T-helper 2 cell treated with Interferon-gamma antibody and Interleukin-4, amounts not matched to agents 5 μg/mL and 100 μg/mL, for 36 hours (primary cell): ENCODE data around the gene DDHD1.

Experiments
- DNase-seq: peaks from one replicate; pipeline ENCODE4 v3.0.0; 2021; ENCODE audit warnings: low spot score
- H3K27ac Mint-ChIP-seq: one replicate; pipeline ENCODE4 v1.8.0; 2021; ENCODE audit warnings: mild to moderate bottlenecking, mixed read lengths
- H3K27me3 Mint-ChIP-seq: one replicate; pipeline ENCODE4 v1.8.0; 2021; ENCODE audit warnings: low read depth, mixed read lengths
- H3K36me3 Mint-ChIP-seq: one replicate; pipeline ENCODE4 v1.8.0; 2021; ENCODE audit warnings: low read depth, mixed read lengths
- H3K4me1 Mint-ChIP-seq: one replicate; pipeline ENCODE4 v1.8.0; 2021; ENCODE audit warnings: low read depth, mixed read lengths
- H3K4me3 Mint-ChIP-seq: one replicate; pipeline ENCODE4 v1.8.0; 2022; ENCODE audit warnings: mild to moderate bottlenecking, moderate library complexity, mixed read lengths
- H3K9me3 Mint-ChIP-seq: one replicate; pipeline ENCODE4 v1.8.0; 2021; ENCODE audit warnings: mixed read lengths

Gene DDHD1

GRCh38 chr14:53174918-53175317 is 21.8 kb upstream of the DDHD1 start:
- Mint-ChIP-seq H3K27ac (no peak overlapping the region), H3K4me3 (no peak overlapping the region), H3K36me3 (no peaks in the 10 kb centered on the region), H3K9me3 (no peaks in the 10 kb centered on the region), H3K4me1 (peaks cover 2% of the 10 kb centered on the region), H3K27me3 (no peaks in the 10 kb centered on the region)
- no peak for DNase-seq

GRCh38 chr14:53168786-53169185 is 15.7 kb upstream of the DDHD1 start:
- Mint-ChIP-seq H3K27ac (no peak overlapping the region), H3K36me3 (peaks cover 2% of the 10 kb centered on the region), H3K27me3 (no peaks in the 10 kb centered on the region)

GRCh38 chr14:53167602-53168328 is 14.6 kb upstream of the DDHD1 start:
- Mint-ChIP-seq H3K36me3 (peaks cover 5% of the 10 kb centered on the region), H3K27ac (no peak overlapping the region), H3K27me3 (no peaks in the 10 kb centered on the region), H3K4me3 (no peak overlapping the region), H3K4me1 (peaks cover 6% of the 10 kb centered on the region), H3K9me3 (peaks cover 3% of the 10 kb centered on the region)
- no peak for DNase-seq

More at GRCh38 chr14:53168786-53169185, 15.7 kb upstream of the DDHD1 start:
- Mint-ChIP-seq H3K4me1 (peaks cover 6% of the 10 kb centered on the region), H3K9me3 (no peaks in the 10 kb centered on the region), H3K4me3 (no peak overlapping the region)
- DNase-seq, result no peak

GRCh38 chr14:53161758-53162435 is 8.8 kb upstream of the DDHD1 start:
- H3K27me3 Mint-ChIP-seq, result no peaks in the 10 kb centered on the region
- DNase-seq, result no peak
- H3K4me3 Mint-ChIP-seq, result no peak overlapping the region
- H3K4me1 Mint-ChIP-seq, result peaks cover 8% of the 10 kb centered on the region
- H3K27ac Mint-ChIP-seq, result no peak overlapping the region
- H3K9me3 Mint-ChIP-seq, result peaks cover 3% of the 10 kb centered on the region
- peaks cover 5% of the 10 kb centered on the region for H3K36me3 Mint-ChIP-seq

- Mint-ChIP-seq H3K36me3 (peaks cover 13% of the 10 kb centered on the region), H3K9me3 (no peaks in the 10 kb centered on the region), H3K27ac (no peak overlapping the region), H3K4me1 (peaks cover 17% of the 10 kb centered on the region), H3K4me3 (no peak overlapping the region), H3K27me3 (no peaks in the 10 kb centered on the region)
- no peak for DNase-seq
Measured at GRCh38 chr14:53156238-53156637, 3.1 kb upstream of the DDHD1 start.

- DNase-seq, result no peak
- peaks cover 31% of the 10 kb centered on the region for H3K4me1 Mint-ChIP-seq
- no peaks in the 10 kb centered on the region for H3K27me3 Mint-ChIP-seq
Measured at GRCh38 chr14:53153702-53154112, 584 bp upstream of the DDHD1 start.

GRCh38 chr14:53152184-53152886 is 788 bp downstream of the DDHD1 start:
- Mint-ChIP-seq H3K36me3 (peaks cover 26% of the 10 kb centered on the region), H3K9me3 (no peaks in the 10 kb centered on the region), H3K27me3 (no peaks in the 10 kb centered on the region), H3K27ac (peak overlapping the region; percentile 99), H3K4me1 (peaks cover 44% of the 10 kb centered on the region), H3K4me3 (peak overlapping the region; percentile 99)
- DNase-seq, result peak; percentile 67

More at GRCh38 chr14:53153702-53154112, 584 bp upstream of the DDHD1 start:
- H3K27ac Mint-ChIP-seq, result peak overlapping the region; percentile 99
- H3K4me3 Mint-ChIP-seq, result peak overlapping the region; percentile 92
- H3K36me3 Mint-ChIP-seq, result peaks cover 23% of the 10 kb centered on the region
- no peaks in the 10 kb centered on the region for H3K9me3 Mint-ChIP-seq

- no peak for DNase-seq
- Mint-ChIP-seq H3K27ac (peak overlapping the region; percentile 99), H3K4me1 (peaks cover 50% of the 10 kb centered on the region), H3K4me3 (peak overlapping the region; percentile 99), H3K27me3 (no peaks in the 10 kb centered on the region), H3K36me3 (peaks cover 29% of the 10 kb centered on the region), H3K9me3 (no peaks in the 10 kb centered on the region)
Measured at GRCh38 chr14:53151523-53152183, 1.5 kb downstream of the DDHD1 start.

GRCh38 chr14:53149668-53150316 is 3.3 kb downstream of the DDHD1 start:
- Mint-ChIP-seq H3K36me3 (peaks cover 33% of the 10 kb centered on the region), H3K27ac (peak overlapping the region; percentile 46), H3K4me3 (peak overlapping the region; percentile 99), H3K4me1 (peaks cover 59% of the 10 kb centered on the region), H3K9me3 (no peaks in the 10 kb centered on the region), H3K27me3 (no peaks in the 10 kb centered on the region)
- DNase-seq, result no peak

- peaks cover 5% of the 10 kb centered on the region for H3K9me3 Mint-ChIP-seq
- H3K27ac Mint-ChIP-seq, result peak overlapping the region; percentile 68
- peaks cover 36% of the 10 kb centered on the region for H3K36me3 Mint-ChIP-seq
- peaks cover 60% of the 10 kb centered on the region for H3K4me1 Mint-ChIP-seq
- no peak for DNase-seq
- no peaks in the 10 kb centered on the region for H3K27me3 Mint-ChIP-seq
- peak overlapping the region; percentile 99 for H3K4me3 Mint-ChIP-seq
Measured at GRCh38 chr14:53148671-53149070, 4.5 kb downstream of the DDHD1 start.

GRCh38 chr14:53147893-53148292 is 5.2 kb downstream of the DDHD1 start:
- H3K4me3 Mint-ChIP-seq, result peak overlapping the region; percentile 99
- peaks cover 13% of the 10 kb centered on the region for H3K9me3 Mint-ChIP-seq
- peaks cover 64% of the 10 kb centered on the region for H3K4me1 Mint-ChIP-seq
- DNase-seq, result no peak
- H3K27me3 Mint-ChIP-seq, result no peaks in the 10 kb centered on the region
- peaks cover 43% of the 10 kb centered on the region for H3K36me3 Mint-ChIP-seq
- peak overlapping the region; percentile 68 for H3K27ac Mint-ChIP-seq

GRCh38 chr14:53147208-53147607 is 5.9 kb downstream of the DDHD1 start:
- Mint-ChIP-seq H3K9me3 (peaks cover 19% of the 10 kb centered on the region), H3K36me3 (peaks cover 49% of the 10 kb centered on the region), H3K27ac (peak overlapping the region; percentile 79), H3K4me3 (peak overlapping the region; percentile 99), H3K27me3 (no peaks in the 10 kb centered on the region), H3K4me1 (peaks cover 67% of the 10 kb centered on the region)
- DNase-seq, result no peak

GRCh38 chr14:53146739-53147138 is 6.4 kb downstream of the DDHD1 start:
- H3K27me3 Mint-ChIP-seq, result no peaks in the 10 kb centered on the region
- H3K4me1 Mint-ChIP-seq, result peaks cover 67% of the 10 kb centered on the region
- peaks cover 51% of the 10 kb centered on the region for H3K36me3 Mint-ChIP-seq
- peak overlapping the region; percentile 79 for H3K27ac Mint-ChIP-seq
- H3K4me3 Mint-ChIP-seq, result peak overlapping the region; percentile 99
- DNase-seq, result no peak
- H3K9me3 Mint-ChIP-seq, result peaks cover 24% of the 10 kb centered on the region
